M059J (cell line): ENCODE measurements around the gene NLRC5. TPM values are rescaled to one million over a fixed set of nuclear protein-coding genes. Genes with fewer than 3 reads are reported as not detected.

ENCODE experiments used
- DNase-seq: peaks from one replicate; pipeline ENCODE4 v3.0.0-alpha.2; 2012; ENCODE audit warnings: low read depth
- total RNA-seq: library from RNA; depleted of rRNA; stranded (reverse); fragments of >200 nt; shearing (Covaris generic); gene quantifications from 2 replicates; pipeline ENCODE4 v1.2.3, GENCODE V29; 2014; rRNA removed

Gene NLRC5
- total RNA-seq, 1 experiment from 2014 or later, result 31.1 TPM

GRCh38 chr16:57123974-57124674 lies 134.8 kb downstream of the NLRC5 start:
- DNase-seq, result peak; percentile 46

GRCh38 chr16:57125376-57125775 lies 136.0 kb downstream of the NLRC5 start:
- DNase-seq, result no peak

- DNase-seq, result no peak
Observed at GRCh38 chr16:57125969-57126368, 136.6 kb downstream of the NLRC5 start.

DNA sequence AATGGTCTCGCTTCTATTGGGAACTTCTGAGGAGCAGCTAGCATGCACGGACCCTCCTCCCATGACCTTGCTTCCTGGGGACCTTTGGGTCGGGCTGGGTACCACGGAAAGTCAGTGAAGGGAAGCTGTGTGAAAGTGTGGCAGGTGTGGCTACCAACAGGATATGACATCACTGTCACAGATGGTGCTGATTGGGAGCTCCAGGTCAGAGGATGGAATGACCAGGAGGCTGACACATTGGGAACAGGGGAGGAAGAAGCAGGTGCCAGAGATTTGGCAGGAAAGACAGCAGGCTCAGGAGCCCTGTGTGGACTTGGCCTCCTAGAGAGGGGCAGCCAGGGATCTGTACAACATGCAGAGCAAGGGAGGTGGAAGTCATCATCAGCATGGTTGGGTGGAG lies 137.1 kb downstream of the NLRC5 start:
- DNase-seq, result no peak

DNA sequence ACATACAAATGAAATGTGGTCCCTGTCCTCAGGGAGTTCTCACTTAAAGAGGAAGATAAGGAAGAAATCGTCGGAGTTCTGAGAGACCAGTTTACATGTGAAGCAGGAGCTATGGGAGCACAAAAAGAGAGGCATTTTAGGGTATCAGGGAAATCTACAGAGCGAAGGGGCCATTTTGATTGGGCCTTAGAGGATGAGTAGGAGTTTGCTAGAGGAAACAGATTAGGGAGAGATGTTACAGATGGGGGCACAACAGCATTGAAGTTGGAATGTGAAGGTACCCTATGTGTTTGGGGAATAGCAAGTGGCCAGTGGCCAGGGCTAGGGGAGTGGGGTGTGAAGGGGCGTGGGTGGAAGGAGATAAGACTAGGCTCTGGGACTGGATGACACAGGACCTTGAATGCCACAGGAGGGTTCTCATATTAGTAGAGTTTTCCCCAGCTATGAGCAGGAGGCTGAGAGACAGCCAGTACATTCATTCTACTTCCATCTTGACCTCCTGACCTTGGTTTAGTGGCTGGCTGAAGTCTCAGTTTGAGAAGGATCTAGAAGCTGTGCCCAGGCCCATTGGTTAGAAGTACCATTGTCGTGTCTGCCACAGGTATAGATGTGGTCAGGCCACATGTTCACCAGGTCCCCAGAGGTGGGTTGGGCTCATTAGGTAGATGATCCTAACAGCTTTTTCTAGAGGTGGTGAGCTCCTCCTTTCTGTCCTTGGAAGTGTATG lies 137.8 kb downstream of the NLRC5 start:
- no peak for DNase-seq

DNA sequence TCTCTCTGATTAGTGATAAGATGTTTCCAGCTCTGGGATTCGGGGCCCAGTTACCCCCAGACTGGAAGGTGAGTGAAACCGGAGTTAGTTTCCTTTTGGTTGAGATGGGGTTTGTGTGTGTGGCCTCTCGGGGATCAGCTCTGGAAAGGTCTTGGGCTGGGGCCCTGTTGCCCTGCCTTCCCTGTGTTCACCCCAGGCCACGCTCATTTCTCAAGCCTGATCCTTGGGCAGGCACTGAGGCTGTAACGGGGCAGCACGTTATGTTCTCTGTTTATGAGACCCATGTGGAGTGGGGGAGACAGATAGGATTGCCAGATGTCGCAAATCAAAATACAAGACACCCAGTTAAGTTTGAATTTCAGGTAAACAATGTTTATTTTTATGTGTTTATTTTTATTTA lies 138.5 kb downstream of the NLRC5 start:
- no peak for DNase-seq

- DNase-seq, result no peak
Observed at GRCh38 chr16:57128771-57129389, 139.5 kb downstream of the NLRC5 start.

DNA sequence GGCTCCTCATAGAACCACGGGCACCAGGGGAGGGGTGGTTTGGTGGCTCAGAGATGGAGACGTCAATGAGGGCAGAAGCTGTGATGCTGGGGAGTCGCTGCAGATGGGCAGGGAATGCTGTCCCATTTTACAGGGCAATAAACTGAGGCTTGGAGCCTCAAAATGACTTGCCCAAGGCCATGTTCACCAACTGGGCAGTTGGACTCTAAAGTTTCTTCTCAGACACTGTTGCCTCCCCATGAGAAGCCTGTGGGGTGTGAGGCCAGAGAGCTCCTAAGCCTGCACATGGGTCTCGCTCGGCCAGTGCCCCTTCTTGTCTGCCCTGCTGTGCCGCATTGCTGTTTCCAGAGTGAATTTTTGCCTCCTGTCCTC lies 141.6 kb downstream of the NLRC5 start:
- no peak for DNase-seq

DNA sequence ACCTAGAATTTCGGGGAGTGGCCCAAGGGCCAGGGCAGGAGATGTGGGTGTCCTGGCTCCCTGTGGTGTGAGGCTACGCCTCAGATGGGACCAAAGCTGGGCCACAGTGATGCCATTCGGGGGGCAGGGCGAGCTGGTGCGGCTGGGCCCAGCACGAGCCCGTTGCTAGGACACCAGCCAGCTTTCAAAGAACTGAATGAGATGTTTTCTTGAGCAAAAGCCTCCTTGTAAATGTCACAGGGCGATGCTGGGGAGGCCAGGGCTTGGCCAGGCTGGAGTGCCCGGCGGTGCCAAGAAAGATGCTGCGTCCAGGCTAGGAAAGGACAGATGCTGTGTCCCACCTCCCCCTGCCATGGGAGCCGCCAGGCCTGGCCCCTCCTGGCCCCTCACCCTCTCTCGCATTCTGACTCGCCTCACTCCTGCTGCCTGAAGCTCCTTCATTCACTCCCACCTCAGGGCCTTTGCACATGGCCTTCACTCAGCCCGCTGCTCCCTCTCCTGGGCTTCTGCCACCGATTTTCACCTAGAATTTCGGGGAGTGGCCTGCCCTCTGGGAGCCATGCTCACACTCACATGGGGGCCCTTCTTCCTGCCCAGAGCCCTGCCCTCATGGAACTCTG lies 142.1 kb downstream of the NLRC5 start:
- DNase-seq, result no peak

- peak; percentile 11 for DNase-seq
Observed at GRCh38 chr16:57132470-57132869, 143.1 kb downstream of the NLRC5 start.

DNA sequence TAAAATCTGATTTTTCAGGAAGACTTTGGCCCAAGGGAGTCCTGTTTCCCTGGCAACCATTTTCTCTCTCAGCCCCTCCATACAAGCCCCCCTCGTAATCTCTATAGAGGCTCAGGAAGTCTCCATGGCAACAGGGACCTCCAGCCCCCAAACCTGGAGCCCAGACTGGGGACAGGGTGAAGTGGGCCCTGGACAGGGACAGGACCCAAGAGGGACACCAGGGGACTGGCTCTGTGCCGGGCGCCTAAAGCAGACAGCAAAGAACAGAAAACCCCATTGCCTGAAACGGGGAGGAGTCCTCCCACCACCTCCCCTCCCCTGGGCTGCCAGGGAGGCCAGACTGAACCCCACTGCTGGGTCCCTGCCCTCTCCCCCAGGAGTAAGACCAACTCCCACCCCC lies 143.7 kb downstream of the NLRC5 start:
- DNase-seq, result no peak

Other genes starting within 250 kb of the NLRC5 start
- gene SLC12A3, start 124.3 kb upstream of the NLRC5 start, total RNA-seq, result not detected in 2 replicates
- gene HERPUD1, start 57.4 kb upstream of the NLRC5 start, total RNA-seq, result 104 and 124 TPM in 2 replicates
- gene CETP, start 27.6 kb upstream of the NLRC5 start, total RNA-seq, result not detected in 2 replicates
- gene CPNE2, start 103.0 kb downstream of the NLRC5 start, total RNA-seq, result 27.5 and 34.3 TPM in 2 replicates
- 123 and 147 TPM in 2 replicates for gene PSME3IP1, start 196.5 kb downstream of the NLRC5 start, total RNA-seq
- 27.8 and 34.9 TPM in 2 replicates for gene RSPRY1, start 196.8 kb downstream of the NLRC5 start, total RNA-seq